ENCODE results near the gene ICA1L.

The ICA1L gene

DNA sequence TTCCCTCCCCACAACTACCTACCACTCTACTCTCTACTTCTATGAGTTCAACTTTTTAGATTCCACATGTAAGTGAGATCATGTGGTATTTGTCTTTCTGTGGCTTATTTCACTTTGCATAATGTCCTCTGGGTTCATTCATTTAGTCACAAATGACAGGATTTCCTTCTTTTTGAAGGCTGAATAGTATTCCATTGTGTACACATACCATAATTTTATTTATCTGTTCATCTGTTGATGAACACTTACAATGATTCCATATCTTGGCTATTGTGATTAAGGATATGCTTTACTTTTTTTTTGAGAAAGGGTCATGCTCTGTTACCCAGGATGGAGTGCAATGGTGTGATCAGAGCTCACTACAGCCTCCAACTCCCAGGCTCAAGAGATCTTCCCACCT is 73.6 kb downstream of the ICA1L start:
- TF ChIP-seq, protein P1, sequence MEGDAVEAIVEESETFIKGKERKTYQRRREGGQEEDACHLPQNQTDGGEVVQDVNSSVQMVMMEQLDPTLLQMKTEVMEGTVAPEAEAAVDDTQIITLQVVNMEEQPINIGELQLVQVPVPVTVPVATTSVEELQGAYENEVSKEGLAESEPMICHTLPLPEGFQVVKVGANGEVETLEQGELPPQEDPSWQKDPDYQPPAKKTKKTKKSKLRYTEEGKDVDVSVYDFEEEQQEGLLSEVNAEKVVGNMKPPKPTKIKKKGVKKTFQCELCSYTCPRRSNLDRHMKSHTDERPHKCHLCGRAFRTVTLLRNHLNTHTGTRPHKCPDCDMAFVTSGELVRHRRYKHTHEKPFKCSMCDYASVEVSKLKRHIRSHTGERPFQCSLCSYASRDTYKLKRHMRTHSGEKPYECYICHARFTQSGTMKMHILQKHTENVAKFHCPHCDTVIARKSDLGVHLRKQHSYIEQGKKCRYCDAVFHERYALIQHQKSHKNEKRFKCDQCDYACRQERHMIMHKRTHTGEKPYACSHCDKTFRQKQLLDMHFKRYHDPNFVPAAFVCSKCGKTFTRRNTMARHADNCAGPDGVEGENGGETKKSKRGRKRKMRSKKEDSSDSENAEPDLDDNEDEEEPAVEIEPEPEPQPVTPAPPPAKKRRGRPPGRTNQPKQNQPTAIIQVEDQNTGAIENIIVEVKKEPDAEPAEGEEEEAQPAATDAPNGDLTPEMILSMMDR (conservative IDR thresholded peaks at IDR 0.05; ENCODE audit: low read length), result no peak

GRCh38 chr2:202790676-202791075 is 80.9 kb downstream of the ICA1L start:
- DNase-seq (ENCODE audit: low read depth), result no peak
- TF ChIP-seq, protein P1 (conservative IDR thresholded peaks at IDR 0.05; ENCODE audit: low read length), result no peak
- H3K4me3 ChIP-seq (ENCODE audit: low read length), result no peak overlapping the region

More for the DNA sequence above, 73.6 kb downstream of the ICA1L start:
- no peak for DNase-seq (ENCODE audit: low read depth)
- H3K4me3 ChIP-seq (ENCODE audit: low read length), result no peak overlapping the region

GRCh38 chr2:202786842-202787241 is 84.7 kb downstream of the ICA1L start:
- TF ChIP-seq, protein P1 (conservative IDR thresholded peaks at IDR 0.05; ENCODE audit: low read length), result no peak
- no peak for DNase-seq (ENCODE audit: low read depth)
- H3K4me3 ChIP-seq (ENCODE audit: low read length), result no peak overlapping the region

DNA sequence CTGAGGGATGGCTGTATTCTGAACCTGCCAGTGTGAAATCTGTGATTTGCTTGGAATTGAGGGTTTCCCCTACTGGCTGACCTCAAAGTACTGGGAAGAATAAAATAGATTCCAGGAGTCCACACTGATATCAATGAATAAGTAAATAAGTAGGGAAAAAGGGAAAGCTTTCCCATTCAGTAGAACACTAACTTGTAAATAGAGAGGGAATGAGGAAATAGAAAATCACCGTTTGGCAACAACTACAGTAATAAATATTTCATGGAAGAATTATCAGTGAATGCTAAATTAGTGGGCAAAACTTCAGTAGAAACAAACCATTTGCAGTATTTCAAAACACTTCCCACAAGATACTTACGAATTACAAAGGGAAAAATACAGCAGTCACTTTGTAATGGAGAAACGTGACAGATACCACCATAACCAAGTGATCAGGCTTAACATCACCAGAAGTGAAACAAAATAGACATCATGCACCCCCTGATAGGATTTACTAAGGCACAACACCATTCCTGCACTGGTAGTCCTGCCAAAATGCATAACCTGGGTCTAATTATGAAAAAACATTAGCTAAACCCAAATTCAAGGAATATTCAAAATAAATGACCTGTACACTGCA is 88.5 kb downstream of the ICA1L start:
- H3K4me3 ChIP-seq (ENCODE audit: low read length), result no peak overlapping the region
- TF ChIP-seq, protein P1 (conservative IDR thresholded peaks at IDR 0.05; ENCODE audit: low read length), result no peak
- DNase-seq (ENCODE audit: low read depth), result peak; percentile 36

GRCh38 chr2:202780514-202781021 is 91.0 kb downstream of the ICA1L start:
- DNase-seq (ENCODE audit: low read depth), result no peak
- no peak overlapping the region for H3K4me3 ChIP-seq (ENCODE audit: low read length)
- TF ChIP-seq, protein P1 (conservative IDR thresholded peaks at IDR 0.05; ENCODE audit: low read length), result no peak

- TF ChIP-seq, protein P1 (conservative IDR thresholded peaks at IDR 0.05; ENCODE audit: low read length), result no peak
- DNase-seq (ENCODE audit: low read depth), result no peak
- H3K4me3 ChIP-seq (ENCODE audit: low read length), result no peak overlapping the region
Measured at GRCh38 chr2:202778217-202778616, 93.3 kb downstream of the ICA1L start.

- no peak overlapping the region for H3K4me3 ChIP-seq (ENCODE audit: low read length)
- DNase-seq (ENCODE audit: low read depth), result no peak
- TF ChIP-seq, protein P1 (conservative IDR thresholded peaks at IDR 0.05; ENCODE audit: low read length), result no peak
Measured at GRCh38 chr2:202774104-202774503, 97.5 kb downstream of the ICA1L start.
